ENCODE data around the gene RBMS1.

Gene RBMS1

DNA sequence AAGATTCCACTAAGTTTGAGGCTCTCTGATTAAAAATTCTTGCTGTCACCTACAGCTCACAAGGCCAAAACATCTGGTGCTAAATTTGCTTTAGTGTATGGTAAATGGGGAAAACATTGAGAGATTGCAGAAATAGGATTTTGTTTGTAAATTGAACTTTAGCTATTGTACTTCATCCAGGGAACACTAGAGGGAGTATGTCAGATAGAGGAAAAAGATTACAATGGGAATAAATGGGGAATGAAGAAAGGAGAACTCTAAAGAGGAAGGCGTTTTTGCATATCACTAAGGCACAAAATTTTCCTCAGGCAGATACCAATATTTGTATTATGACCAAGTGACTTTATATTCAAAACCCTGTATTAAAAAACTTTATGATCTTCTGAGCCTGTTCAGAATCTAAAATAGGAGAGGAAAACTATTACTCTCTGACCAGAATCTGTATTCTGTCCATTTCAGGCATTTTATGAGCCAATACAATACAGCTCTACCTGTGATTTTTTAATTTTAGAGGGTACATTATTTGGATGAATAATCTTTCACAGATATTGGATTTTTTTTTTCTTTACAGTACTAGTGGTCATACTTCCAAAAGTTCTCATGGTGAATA, 241.2 kb downstream of the RBMS1 start:
- DNase-seq (ENCODE audit: low spot score) = peak; percentile 34

DNA sequence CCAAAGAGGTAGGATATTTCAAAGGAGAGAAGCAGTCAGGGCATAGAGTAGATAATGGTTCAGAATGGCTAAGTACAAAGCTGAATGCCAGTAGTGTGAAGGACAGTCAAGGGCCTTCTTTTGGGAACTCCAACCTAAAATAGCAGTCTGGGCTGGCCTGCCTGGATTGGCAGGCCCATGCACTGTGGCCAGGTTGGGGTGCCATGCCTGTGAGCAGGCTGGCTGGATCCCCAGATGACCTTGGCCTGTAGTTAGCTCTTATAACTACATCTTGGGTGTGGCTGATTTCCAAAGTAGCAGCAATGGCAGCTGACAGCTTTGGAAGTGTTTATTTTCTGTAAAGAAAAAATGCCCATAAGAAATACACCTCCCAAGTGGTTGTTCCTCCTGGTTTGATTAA, 242.0 kb downstream of the RBMS1 start:
- DNase-seq (ENCODE audit: low spot score) = no peak

DNA sequence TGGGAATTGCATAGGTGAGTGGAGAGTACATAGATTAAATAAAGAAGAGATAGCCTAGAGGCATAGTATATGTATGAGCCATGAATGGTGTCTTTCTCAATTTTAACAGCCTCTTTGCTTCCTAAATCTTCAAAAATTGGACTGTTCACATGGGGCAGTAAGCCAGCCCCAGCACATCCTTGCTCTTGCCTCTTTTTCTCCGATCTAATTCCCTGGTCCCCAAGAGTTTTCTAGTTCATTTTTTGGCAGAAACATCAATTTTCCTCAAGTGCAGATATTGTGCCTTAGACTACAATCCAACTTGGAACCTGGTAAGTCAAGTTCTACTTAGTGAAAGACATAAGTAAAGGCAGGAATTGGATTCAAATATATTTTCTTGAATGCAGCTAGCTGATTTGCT, 243.7 kb downstream of the RBMS1 start:
- no peak for DNase-seq (ENCODE audit: low spot score)

DNA sequence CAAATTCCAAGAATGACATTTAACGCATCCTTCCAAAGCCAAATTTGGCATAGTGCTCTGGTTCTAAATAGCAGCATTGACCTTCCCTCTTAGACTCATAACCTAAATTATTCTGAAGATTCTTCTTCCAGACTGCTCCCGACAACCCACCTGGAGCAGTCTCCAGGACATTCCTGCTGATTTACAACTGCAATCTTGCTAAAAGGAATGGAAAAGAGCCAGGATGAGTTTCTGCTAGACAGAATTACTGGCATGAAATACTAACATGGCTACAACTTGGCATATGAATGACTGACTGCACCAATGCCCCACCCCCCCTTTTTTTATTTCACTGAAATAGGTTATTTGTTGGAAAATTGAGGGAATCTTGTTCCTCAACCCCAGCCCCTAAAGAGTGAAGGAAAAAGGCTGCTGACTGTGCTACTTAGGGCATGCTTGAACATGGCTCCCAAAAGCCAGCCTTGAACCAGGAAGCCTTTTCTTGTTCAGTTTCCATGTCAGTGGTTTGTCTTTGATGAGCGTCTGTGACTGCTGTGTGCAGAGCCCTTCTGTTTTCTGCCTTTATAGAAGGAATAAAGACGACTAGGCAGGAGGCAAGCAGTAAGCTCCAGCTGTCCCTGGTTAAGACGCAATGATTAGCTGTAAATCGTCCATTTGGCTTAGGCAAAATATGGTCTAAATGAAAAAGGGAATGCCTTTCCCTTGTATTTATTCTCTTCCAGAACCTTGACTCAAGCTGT, 246.1 kb downstream of the RBMS1 start:
- DNase-seq (ENCODE audit: low spot score) = no peak

DNA sequence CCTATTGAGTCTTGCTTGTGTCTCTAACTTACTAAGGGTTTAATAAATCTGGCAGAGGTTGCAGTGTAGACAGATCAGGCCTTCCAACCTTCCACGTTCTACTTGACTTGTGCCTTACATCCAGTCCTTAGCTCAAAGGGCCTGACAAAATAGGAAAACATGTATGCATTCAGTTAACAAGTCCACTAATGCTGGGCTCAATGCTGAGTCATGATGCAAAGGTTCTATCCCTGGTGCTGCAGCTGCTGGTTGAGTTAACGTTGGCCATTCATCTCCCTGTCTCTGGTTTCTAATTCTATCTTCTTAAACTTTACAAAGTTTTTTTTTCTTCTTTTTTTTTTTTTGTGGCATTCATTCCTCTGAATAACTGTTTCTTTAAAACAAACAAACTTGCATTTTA, 247.3 kb downstream of the RBMS1 start:
- DNase-seq (ENCODE audit: low spot score) = no peak

DNA sequence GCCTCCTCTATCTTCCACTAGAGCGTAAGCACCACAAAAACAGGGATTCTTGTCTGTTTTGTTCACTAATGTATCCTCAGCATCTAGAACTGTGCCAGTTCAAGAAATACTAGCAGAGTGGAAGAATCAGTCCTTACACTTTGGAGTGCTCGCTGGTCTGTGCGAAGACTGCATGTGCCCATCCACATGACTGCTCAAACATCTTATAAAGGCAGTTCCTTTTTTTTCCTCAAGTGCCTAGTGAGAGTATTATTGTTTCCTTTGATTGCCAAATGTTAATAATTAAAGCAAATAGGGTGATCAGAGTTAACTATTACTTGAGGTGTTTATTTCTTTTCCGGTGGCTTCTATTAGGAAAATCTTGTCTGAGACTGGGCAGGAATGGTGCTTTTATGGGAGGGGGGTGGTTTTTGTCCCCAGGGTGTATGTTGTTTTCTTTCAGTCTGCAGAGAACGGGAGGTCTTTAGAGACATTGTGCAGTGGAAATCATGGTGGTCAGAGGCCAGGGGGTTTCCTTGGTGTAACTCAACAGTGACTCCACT, 247.9 kb downstream of the RBMS1 start:
- no peak for DNase-seq (ENCODE audit: low spot score)

DNA sequence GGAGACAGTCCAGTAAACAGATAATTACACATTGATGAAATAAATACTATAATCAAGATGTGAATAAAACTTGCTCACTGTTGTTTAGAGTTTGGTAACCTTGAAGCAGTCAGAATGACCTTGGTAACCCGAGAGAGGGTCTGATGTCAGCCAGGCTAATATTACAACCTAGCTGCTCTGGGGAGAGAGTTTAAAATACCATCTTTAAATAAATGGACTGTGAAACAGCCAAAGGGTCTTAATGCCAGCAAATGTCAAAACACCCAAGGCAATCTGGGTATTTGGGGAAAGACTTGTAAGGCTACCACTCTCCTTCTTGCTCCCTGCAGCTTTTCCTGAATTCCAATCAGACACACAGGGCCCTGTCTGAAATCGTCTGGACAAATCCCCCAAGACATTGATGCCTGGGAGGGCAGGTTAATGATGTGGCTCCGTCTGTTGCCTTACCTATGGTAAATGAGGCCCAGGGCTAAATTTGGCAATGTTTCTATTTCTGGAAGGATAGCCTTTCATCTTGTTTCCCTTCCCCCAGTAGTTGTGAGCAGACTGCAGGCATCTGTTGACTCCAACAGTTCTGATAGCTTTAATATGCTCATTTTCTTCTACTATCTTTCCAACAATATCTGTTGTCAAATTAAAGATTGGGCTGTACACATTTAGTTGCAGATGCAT, 250.6 kb downstream of the RBMS1 start:
- DNase-seq (ENCODE audit: low spot score) = no peak

DNA sequence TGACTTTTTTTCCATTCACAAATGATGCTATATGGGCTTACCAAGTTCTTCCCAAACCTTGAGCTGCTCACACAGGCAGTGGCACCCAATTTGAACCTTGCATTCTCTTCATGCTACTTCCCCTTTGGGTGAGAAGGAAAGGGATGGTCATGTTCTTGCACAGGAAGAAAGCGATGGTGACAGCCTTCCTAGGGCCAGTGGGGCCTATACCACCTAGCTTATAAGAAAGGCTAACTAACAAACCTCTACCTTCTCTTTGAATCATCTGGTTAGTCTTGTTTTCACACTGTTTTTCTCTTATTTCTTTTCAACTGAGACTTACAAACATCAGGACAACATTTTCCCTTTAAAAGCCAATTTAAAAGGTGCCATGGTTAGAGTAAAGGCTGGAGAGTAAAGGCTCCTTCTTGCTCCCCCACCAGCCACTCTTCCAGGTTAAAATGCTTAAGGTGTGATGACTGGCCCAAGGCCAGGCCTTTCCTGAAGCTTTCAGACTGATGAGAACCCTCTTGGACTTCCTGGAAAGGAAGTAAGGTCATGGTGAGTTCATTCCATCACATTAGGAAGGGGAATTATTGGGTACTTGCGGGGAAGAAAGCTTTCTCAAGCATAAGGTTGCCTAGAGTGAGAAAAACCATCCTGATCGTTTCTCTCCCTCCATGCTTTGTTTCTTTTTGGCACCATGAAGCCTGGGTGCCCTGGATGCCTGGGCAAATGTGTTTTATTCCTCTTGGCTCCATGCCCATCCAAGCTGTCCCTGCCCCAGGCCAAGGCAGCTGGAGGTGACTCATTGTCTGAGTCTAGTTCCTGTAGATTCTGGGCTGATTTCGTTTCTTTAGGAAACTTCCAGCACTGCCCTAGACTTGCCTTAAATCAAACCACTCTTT, 252.1 kb downstream of the RBMS1 start:
- DNase-seq (ENCODE audit: low spot score) = no peak

DNA sequence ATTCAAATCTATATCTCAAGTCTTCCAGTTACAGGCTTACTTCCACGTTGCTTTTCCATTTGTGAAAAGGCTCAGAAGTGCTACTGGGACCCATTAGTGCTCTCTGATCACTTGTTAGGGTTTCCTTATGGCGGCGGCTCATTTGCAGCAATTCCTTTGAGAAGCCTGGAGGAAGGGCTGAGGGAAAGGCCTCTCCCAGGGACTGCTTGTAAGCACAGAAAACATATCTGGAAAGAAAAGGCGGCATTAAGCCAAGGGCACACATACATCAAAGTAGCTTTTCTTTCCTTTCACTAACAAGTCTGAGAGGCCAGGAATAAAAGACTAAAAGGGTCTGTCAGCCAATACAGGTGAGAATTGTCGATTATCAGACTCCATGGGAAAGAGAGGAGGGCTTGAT, 254.2 kb downstream of the RBMS1 start:
- DNase-seq (ENCODE audit: low spot score) = no peak

DNA sequence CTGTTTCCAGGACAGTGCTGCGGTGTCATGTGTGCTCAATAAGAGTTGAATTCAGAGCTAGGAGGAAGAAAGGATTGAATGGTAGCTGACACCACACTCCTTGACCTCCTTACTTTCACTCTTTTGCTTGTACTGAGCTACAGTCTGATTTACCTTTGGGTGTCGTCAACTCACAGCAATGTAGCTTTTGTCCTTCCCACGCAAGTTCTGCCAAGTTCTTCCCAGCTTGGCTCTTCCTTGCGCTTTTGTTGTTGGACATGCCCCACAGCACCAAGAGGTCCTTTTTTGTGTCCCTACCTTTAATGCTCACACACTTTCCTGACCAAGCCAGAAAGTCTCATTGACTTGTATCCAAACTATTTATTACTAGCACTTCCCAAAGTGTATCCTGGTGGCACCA, 255.2 kb downstream of the RBMS1 start:
- DNase-seq (ENCODE audit: low spot score) = no peak

DNA sequence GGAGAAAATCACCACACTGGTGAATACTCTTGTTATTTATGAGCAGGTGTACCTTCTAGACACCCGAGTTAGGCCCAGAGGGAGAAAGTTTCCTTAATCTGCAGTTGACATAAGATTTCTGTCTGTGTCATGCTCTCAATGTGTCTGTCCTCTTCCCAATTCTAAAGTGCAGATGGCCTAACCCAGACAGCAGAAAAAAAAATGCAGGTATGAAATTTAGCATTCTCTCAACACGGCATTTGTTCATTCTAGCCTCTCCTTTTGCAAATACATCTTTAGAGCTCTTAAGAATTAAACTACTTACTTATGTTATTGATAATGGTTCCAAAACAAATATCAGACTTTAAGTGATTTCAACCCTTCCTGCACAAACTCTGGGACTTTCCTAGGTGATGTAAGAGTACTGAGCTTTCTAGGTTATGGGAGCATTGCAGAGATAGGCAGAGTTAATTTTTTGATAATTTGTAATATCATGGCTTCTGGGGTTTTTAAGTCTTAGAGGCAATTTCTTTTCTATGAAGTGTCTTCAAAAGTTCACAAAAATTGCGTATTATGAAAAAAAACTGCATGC, 260.6 kb downstream of the RBMS1 start:
- no peak for DNase-seq (ENCODE audit: low spot score)

DNA sequence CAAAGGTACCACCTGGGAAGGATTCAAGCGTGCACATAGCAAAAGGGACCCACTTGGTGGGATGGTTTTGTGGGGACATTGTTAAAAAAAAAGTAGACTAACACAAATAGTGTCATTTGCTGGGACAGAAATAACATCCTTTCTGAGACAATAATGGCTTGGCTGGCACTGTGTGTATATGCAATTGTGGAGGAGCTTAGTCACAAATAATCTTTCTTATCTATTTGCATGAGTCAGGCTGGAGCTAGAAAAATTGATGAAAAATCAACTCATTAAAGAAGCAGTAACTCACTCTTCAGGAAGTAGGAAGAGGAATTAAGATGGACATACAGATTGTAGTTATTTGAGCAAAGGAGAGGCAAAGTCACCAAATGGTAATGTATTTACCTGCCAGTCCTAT, 264.0 kb downstream of the RBMS1 start:
- no peak for DNase-seq (ENCODE audit: low spot score)

DNA sequence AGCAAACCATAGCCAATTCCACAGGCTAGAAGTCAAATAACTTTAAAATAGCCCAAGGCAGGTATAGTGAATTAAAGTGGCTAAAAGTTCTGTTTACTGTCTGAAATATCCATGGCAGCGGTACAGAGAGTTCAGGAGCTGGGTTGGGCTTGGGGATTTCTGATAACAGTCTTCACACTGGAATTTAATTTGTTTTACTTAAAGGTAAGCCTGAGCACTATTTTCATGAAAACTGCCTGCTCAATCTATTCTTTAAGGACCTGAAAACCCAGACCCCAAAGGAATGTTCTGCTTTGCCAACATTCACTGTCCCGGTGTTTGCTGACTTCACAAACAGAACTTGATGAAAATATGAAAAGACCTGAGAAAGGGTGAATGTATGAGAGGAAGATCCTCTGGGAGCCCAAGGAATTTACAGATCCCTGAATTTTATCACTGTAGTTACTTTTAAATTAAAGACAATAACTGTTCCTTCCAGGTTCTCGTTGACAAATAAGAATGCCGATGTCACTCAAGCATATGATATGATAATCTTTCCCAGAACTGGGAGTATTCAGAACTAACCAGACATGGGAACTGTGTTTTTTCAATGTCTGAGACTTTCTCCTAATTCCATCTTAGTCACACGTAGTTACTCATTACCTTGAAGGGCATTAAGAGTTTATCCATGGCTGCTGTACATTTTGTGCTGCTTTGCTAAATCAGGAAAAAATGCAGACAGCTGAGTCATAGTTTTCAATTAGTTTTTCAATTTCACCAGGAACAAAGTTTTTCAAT, 265.3 kb downstream of the RBMS1 start:
- DNase-seq (ENCODE audit: low spot score) = no peak

DNA sequence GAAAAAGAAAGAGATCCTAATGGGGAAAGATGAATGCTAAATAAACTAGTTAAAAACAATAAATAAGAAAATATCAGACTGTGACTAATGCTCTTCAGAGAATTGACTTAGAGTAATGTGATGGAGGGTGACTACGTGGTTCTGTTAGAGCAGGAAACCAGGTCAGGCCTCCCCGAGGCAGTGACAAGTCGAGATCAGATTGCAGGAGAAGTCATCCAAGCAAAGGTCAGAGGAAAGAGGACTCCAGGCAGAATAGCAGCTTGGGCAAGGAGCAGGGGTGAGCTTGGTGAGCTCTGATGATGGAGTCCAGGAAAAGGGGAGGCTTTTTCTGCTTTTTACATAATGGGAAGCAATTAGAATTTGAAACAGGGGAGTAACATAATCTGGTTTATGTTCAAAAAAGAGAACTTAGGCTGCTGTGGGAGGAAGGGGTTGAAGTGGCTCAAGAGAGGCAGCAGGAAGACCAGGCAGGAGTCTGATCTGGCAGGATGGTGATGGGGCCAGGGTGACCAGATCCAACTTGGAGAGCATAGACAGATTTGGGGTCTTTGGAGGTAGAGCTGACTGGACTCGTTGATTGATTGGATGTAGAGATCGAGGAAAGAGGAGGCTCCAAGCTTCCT, 266.2 kb downstream of the RBMS1 start:
- no peak for DNase-seq (ENCODE audit: low spot score)

DNA sequence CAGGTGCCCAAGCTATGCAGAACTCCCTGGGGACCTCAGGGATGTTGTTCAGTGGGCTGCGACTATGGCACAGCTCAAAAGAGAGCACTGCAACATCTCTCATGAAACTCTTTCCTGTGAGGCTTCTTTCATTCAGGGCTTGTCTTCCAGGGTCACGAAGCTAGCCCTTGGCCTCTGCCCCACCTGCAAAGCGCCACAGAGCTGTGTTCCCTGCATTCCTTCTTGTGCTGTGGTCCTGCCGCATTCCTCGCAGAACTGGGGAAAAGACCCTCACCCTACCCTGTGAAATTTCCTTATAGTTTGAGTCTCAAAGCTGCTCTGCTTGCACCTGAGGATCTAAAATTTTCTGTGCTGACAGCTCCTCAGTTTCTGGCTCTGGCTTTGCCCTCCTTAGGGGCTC, 267.2 kb downstream of the RBMS1 start:
- no peak for DNase-seq (ENCODE audit: low spot score)

DNA sequence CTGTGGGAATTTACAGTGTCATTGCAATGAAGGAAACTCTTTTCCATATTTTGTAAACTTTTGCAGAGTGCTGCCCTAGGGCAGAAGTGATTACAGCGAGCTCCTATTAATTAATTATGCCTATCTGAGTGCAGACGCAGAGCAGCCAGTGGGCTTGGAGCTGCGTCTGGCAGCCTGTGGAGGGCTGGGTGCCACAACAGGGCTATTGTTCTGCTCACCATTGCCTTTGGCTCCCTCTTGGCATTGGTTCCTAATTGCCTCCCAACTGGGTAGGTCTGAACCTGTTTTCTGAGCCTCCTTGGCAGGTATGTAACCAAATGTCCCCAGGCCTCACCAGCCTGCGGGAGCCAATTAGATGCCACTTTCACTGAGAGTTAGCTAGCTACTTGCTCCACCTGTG, 267.9 kb downstream of the RBMS1 start:
- no peak for DNase-seq (ENCODE audit: low spot score)

DNA sequence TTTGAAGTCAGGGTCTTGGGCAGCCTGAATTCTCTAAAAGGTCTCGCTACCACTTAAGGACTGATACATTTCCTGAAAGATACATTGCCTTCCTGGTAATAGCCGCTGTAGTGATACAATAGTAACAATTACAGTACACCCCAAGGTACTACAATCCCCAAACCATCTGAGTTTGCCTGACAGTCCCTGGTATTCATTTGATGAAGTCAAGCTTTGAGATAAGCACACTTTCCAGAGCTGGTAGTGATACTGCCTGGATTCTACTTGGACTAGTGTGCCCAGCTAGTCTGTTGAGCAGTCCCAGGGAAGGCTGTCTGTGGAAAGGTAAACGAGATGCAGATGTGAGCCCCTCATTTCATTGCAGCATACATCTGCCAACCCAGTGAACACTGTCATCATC, 269.1 kb downstream of the RBMS1 start:
- no peak for DNase-seq (ENCODE audit: low spot score)

DNA sequence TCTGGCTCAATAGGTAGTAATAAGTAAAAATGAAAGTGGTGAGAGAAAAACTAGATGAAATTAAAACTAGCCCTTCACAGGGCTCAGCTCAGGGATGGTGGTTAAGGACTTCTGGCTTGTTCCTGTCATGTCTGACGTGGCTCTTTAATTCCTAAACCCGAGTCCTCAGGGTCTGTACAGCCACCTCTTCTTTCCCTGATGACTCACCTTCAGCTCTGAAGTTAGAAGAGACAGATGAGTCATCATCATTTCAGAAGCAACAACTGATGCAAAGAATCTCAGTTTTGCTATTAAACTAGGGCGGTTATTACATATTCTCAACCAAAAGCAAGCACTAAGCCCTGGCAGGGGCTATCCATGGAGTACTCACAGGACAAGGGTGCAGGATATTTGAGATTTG, 269.5 kb downstream of the RBMS1 start:
- DNase-seq (ENCODE audit: low spot score) = no peak

DNA sequence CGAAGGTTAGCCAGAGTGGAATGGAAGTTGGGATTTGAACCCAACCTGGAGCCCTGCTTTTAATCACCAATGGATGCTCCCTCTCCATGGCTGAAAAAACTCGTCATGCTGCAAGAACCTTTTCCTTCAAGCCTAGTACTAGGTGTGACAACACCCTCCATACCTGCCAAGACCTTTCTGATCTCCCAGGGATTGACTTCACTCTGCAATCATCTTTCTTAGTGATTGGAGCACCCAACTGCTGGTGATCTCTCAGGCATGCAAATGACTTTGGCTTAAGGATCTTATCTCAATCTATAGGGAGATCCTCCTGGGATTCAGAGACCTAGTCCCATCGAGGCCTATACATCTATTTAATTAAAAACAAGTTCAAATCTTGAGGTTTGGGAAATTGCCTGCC, 270.0 kb downstream of the RBMS1 start:
- DNase-seq (ENCODE audit: low spot score) = no peak

DNA sequence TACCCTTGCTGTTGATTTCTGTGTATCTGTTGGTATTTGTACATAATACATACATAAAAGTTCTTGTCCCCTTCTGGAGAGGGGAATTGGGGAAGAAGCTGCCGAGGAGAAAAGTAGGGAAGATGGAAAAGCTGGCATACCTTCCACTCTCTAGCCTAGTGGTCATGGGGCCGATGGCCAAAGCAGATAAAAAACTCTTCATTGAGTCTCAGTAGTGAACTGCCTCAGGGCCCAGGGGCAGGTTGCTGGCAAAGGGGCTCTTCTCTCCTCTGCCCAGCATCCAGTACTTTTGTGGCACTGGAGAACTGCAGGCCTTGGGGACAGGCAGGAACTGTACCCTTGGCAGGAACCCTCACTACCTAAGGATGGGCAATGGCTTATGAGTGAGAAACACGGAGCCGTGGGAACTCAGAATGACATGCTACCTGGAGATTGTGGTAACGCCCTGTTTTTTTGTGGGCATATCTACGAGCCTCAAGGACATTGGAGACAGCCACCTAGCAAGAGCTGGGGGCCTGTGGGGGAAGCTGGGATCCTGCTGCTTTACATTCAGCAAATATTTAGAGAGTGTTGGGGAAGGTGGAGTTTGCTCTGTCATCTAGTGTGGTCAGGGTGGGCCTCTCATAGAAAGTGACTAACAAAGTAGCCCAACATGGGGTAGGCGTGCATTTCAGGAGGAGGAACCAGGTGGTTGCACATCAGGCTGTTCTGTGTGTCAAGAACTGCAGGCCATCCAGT, 270.9 kb downstream of the RBMS1 start:
- no peak for DNase-seq (ENCODE audit: low spot score)
